ENCODE measurements around the gene VPS18.
"Not testable (repeated sequence)": the region's sequence is repeated elsewhere in the genome, so short reads cannot be mapped to it uniquely, and the experiment has no call there.

VPS18 gene, protein sequence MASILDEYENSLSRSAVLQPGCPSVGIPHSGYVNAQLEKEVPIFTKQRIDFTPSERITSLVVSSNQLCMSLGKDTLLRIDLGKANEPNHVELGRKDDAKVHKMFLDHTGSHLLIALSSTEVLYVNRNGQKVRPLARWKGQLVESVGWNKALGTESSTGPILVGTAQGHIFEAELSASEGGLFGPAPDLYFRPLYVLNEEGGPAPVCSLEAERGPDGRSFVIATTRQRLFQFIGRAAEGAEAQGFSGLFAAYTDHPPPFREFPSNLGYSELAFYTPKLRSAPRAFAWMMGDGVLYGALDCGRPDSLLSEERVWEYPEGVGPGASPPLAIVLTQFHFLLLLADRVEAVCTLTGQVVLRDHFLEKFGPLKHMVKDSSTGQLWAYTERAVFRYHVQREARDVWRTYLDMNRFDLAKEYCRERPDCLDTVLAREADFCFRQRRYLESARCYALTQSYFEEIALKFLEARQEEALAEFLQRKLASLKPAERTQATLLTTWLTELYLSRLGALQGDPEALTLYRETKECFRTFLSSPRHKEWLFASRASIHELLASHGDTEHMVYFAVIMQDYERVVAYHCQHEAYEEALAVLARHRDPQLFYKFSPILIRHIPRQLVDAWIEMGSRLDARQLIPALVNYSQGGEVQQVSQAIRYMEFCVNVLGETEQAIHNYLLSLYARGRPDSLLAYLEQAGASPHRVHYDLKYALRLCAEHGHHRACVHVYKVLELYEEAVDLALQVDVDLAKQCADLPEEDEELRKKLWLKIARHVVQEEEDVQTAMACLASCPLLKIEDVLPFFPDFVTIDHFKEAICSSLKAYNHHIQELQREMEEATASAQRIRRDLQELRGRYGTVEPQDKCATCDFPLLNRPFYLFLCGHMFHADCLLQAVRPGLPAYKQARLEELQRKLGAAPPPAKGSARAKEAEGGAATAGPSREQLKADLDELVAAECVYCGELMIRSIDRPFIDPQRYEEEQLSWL

DNA sequence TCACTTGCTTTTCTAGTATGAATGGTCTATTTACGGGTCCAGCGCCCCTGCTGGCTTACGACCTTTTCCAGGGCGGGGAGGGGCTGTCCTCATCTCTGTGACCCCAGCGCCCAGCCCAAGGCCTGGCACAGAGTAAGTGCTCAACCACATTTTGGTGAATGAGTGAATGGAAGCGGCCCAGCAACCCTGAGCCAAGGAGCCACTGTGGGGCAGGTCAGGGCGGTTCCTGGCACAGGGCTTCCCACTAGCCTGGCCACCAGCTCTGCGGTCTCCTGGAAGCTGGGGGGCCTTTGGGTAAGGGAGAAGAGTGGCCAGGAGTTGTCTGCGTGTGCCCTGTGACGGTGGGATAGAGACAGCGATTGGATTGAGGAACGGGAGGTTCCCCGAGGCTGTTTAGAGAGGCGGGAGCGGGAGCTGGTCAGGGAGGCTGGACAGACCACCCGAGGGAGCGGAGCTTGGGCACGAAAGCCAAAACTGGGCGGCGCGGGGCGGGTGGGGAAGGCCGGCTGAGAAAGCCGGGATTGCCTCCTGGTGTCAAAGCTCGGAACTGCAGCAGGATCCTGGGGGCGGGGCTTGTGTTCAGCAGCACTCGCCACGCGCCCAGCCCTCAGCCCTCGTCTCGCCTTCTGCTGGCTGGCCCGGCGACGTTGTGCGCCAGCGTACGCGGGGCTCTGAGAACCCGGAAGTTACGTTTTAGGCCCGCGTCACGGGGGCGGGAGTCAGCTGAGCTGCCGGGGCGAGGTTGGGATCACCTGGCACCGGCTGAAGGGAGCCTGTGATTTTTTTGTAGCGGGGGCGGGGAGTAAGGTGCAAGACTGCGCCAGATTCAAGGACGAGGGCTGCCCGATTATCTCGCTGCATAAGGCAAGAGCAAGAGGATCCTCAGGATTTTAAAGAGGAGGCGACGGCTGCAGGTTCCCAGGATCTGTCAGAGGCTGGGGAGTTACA, at the start of gene VPS18:
VPS18 (plus strand) TSS at position 718 of the 948 bp plus-strand sequence. CDS start 319 bp downstream, outside the sequence.
- DNase-seq: peak; percentile 62

DNA sequence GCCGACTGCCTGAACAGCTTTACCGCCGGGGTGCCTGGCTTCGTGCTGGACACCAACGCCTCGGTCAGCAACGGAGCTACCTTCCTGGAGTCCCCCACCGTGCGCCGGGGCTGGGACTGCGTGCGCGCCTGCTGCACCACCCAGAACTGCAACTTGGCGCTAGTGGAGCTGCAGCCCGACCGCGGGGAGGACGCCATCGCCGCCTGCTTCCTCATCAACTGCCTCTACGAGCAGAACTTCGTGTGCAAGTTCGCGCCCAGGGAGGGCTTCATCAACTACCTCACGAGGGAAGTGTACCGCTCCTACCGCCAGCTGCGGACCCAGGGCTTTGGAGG, 49.6 kb upstream of the VPS18 start:
- DNase-seq: no peak

DNA sequence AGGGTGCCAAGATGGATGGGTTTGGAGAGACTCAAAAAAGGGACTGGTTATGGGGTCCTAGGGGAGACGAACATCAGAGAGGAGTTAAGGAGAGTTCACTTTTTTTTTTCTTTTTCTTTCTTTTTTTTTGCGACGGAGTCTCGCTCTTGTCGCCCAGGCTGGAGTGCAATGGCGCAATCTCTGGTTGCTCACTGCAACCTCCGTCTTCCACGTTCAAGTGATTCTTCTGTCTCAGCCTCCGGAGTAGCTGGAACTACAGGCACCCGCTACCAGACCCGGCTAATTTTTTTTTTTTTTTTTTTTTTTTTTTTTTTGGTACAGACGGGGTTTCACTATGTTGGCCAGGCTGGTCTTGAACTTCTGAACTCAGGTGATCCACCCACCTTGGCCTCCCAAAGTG, 49.2 kb upstream of the VPS18 start:
- DNase-seq: no peak

DNA sequence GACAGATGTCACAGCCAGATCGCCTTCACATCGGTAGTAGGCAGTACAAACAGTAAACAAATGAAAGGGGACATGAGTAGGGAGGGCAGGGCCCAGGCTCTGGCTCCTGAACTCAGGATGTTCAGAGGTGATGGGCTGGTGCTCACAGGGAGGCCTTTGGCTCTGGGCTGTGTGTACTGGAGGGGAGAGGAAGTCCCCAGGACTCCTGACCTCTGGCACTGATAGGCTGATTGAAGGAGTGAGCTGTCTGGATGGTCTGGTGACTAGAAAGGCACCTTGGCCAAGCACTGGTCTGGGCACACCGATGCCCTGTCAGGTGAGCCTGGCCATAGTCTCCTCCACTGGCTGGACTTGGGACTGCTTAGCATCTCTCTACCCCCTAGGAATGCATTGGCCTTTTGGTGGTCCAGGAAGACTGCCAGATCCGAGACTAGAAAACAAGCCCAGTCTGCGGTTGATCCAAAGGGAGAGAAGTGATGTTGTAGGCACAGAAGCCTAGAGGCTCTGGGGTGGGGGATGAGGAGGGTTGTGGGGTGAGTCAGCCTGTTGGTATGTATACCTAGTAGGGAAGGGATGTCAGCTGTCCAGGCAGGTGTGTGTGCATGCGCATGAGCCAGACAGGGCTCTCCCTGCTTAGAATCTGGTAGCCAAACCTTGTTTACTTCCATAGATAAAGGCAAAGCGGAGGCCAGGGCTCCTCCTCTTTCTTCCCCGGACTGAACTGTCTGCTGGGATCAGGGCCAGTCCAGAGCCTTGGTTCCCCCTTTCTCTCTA, 48.6 kb upstream of the VPS18 start:
- no peak for DNase-seq

DNA sequence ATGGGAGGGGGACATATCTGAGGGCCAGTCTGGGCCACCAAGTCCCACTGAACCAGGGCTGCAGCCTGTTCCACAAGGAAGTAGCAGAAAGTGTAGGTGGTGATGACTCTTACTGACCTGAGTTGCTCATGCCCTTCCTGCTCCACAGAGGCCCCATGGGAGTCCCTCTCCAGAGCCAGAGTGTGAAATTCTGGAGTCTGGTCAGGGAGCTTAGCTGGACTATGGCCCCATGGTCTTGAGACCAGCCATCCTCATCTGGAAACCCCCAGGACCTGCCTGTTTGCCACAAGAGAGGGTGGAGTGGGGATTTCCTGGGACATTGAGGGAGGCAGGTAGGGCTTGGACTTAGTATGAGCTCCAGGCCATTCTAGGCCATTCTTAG, 47.4 kb upstream of the VPS18 start:
- no peak for DNase-seq

DNA sequence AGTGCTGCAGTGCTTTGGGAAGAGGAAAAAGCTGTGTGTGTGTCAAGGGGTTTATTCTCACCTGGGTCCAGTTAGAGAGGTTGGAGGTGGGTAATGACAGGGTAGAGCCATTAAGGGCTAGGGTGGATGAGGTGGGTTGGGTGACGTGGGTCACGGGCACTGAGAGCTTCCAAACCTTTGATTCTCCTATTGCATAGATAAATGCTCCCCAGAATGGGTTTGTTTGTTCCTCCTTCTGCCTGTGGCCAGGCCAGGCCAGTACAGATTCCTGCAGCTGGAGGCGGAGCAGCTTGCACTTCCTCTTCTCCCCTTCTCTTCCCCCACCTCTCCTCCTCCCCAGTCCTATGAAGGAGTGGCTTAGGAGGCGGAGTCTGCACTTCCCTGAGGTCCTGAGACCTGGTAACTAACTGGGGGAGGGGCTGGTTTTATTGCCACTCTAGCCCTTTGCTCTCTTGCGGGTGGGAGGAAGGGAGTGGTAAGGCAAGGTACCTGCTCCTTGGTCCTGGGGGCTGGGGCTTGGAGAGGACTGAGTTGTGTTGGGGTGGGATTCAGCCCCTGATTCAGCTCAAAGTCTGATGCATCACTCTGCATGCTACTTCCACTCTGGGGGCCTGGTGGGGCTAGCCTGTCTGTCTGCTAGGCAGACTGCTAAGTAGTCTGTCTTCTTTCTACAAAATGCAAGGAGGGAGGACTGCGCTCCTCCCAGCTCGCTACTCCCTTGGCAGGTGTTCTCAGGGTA, 46.9 kb upstream of the VPS18 start:
- peak; percentile 71 for DNase-seq

DNA sequence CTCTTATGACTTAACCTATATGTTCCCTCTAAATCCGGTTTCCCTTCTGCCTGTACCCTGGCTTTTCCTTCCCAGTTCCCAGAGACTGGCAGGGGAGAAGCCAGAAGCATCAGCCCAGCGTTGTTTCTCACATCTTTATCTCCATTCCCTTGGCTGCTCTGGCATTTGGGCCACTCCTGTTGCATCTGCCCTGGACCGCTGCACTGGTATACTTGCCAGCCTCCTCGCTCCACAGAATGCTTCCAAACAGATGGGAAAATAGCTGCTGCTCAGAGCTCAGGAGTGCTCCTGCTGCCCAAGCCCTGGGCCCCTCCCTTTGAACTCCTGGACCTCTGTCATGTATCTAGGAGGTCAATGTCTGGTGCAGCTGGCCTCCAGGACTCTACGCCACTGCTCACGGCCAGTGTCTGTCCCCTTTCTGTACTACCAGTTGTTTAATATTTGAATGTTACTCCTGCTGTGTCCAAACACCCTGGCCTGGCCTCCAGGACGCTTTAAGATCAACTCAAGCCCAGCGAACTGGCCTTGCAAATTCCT, 43.6 kb upstream of the VPS18 start:
- no peak for DNase-seq

DNA sequence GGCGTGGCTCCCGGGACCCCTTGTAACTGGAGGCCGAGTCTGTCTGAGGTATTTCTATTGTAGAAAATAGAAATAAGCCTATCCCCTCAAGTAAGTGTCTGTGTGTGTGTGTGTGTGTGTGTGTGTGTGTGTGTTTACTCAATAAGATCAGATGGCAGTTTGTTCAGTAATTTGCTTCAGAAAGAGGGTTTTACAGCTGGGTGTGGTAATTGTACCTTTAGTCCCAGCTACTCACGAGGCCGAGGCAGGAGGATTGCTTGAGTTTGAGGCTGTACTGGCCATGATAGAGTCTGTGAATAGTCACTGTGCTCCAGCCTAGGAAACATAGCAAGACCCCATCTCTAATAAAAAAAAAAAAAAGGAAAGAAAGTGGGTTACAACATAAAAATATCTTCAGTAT, 41.7 kb upstream of the VPS18 start:
- no peak for DNase-seq

DNA sequence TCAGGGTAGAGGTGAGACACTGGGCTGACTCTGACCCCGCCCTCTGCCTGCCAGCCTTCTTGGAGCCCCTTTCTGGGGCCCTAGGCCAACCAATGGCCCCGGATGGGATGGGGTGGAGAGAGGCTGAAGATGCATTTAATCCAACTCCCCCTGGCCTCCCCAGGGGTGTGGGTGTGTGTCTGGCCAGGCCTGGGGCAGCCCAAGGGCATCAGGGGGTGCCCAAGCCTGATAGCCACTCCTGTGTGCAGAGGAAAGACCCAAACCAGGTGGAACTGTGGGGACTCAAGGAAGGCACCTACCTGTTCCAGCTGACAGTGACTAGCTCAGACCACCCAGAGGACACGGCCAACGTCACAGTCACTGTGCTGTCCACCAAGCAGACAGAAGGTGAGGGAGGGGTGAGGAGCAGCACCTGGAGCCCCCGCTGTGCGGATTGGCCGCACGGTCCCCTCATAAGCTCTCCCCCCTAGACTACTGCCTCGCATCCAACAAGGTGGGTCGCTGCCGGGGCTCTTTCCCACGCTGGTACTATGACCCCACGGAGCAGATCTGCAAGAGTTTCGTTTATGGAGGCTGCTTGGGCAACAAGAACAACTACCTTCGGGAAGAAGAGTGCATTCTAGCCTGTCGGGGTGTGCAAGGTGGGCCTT, 40.9 kb upstream of the VPS18 start:
- no peak for DNase-seq

DNA sequence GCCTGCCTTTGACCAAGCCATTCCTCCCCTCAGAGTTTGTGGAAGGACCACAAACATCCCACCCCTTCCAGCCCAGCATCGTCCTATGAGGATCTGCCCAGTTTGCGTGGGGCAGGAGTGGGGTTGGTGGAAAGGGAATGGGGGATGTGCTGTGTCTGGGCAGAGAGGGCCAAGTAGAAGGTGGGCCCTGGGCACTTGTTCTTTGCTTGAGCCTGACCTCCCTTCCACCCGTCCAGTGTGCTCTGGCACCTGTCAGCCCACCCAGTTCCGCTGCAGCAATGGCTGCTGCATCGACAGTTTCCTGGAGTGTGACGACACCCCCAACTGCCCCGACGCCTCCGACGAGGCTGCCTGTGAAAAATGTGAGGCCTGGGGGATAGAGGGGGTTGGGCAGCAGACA, 40.1 kb upstream of the VPS18 start:
- no peak for DNase-seq

DNA sequence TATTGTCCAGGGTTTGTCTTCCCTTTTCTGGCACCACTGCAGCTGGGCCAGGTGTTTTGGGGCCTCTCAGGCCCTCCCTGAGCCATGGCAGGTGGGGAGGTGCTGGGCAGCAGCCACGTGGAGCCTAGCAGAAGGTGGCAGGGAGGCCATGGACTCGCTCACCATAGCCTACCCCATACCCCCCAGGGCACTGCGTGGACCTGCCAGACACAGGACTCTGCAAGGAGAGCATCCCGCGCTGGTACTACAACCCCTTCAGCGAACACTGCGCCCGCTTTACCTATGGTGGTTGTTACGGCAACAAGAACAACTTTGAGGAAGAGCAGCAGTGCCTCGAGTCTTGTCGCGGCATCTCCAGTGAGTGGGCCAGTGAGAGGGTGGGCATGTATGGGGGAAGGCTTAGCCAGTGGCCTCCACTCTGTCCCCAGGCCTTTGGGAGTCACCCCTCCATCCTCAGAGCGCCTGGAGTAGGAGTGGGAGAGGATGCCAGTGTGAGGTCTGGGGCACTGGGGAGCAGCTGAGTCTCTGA, 38.5 kb upstream of the VPS18 start:
- DNase-seq: no peak

DNA sequence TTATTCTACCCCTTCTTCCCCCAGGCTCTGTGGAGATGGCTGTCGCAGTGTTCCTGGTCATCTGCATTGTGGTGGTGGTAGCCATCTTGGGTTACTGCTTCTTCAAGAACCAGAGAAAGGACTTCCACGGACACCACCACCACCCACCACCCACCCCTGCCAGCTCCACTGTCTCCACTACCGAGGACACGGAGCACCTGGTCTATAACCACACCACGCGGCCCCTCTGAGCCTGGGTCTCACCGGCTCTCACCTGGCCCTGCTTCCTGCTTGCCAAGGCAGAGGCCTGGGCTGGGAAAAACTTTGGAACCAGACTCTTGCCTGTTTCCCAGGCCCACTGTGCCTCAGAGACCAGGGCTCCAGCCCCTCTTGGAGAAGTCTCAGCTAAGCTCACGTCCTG, 37.5 kb upstream of the VPS18 start:
- DNase-seq: no peak

DNA sequence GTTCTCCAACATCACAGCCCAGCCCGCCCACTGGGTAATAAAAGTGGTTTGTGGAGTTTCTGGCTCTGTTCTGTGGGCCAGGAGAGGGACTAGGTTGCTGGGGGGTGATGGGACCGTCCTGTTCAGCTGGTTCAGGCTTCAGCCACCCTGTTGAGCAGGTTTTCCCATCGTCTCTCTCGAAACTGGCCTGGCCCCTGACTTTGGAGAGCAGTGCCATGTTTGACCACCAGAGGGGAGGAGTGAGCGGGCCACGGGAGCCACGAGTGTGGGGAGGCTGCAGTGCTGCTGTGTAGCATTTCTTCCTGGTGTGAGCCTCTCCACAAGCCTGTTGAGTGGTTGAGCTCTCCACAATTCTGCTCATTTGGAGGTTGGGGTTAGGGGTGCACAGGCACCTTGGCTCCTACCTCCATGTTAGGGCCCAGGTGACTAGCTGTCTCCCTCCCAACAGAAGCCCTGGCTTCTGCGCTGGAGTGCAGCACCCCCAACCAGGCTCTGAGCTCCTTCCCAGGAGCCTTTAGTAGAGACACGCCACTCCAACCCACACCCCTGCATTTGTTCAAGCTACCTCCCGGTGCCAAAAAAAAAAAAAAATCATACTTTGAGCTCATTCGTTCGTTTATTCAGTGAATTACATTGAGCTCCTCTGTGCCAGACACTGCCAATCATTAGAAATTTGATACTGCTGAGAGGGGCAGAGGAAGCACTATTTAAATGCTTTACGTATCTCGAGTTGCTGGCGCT, 36.5 kb upstream of the VPS18 start:
- no peak for DNase-seq

DNA sequence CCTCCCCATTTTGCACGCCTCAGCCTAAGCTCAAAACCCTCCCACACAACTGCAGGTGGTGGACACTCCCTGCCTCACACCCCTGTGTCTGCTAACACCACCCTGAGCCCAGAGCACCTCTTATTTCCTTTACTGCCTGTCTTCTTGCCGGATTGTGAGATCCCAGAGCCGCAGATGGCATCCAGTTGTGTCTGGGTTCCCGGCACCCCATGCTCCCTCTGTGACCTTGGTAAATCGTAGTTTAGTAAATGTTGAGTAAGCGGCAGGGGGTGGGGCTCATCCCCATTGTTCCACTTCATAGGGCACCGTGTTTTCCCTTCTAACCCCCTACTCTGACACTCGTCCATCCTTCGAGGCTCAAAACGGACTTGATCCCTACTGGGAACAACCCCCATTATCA, 35.5 kb upstream of the VPS18 start:
- DNase-seq: no peak

DNA sequence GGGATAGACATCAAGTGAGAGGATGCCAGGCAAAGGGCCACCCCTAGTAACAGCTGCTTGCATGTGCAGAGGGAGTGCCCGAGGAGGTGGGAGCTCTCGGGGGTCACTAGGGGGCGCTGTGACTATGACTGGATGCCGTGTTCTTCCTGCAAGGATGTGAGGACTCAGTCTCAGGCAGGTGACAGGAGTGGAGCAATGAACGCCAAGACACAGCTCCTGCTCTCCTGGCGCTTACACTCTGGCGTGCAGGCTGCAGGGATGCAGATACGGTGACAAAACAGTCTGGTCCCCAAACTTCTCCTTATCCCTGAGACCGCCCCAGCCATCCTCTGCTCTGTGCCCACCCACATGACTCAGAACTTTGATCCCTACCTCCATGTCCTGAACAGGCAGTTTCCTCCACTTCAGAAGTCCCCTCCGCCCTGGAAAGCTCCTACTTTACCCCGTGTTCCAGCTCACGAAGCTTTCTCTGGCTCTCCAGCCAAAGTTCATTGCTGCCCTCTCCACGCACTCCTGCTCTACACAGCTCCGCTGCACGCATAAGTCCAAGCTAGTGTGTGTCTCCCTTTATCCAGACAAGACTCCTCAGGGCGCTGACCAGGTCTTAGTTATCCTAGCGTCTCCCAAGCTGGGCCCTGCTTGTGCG, 34.9 kb upstream of the VPS18 start:
- DNase-seq: peak; percentile 15

DNA sequence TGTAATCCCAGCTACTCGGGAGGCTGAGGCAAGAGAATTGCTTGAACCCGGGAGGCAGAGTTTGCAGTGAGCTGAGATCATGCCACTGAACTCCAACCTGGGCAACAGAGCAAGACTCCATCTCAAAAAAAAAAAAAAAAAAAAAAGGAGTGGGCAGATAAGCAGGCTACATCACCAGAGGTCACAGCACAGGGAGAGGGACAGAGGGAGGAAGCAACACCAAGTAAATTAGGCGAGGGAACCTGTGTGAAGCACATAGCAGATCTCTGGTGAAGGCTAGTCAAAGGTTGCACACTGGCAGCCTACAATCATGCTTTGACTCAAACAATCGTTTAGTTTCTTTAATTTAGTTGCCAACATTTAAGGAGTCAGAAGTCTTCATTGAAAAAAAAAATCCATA, 33.1 kb upstream of the VPS18 start:
- DNase-seq: not testable (repeated sequence)

DNA sequence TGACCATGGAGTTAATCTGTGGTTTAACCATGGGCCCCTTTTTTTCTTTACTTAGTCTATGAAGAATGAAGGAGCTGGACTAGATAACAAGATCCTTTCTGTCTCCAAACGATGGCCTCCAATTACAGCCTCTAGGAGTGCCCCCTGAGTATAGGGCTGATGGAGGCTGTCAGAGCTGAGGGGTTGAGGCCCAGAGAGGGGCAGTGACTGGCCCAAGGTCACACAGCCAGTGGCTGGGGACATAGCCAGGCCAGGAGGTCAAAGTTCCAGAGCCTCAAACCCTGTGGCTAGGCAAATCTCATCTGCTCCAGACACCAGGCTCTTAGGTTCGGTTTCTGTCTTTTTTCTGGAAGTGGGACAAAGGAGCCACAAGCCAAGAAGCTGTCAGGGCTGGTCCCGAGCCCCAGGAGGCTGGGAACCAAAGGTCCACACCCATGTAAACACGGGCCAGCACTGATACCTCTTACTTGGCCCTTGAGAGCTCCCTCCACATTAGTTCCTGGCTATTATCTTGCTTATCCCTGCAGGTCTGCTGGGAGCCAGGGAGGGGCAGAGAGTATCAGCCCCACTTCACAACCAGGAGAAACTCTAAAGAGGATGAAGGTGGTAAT, 30.5 kb upstream of the VPS18 start:
- DNase-seq: no peak

DNA sequence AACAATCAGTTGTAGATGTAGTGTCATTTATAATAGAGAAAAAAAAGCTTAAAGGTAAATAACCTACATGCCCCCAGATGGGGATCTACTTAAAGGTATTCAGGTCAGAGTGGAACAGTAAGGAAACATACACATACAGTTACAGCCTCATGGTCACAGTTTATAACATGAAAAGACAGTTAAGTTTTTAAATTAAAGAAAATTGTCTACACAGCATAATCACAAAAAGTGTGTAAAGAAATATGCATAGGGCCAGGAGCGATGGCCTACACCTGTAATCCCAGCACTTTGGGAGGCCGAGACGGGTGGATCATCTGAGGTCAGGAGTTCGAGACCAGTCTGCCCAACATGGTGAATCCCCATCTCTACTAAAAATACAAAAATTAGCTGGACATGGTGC, 27.1 kb upstream of the VPS18 start:
- no peak for DNase-seq

DNA sequence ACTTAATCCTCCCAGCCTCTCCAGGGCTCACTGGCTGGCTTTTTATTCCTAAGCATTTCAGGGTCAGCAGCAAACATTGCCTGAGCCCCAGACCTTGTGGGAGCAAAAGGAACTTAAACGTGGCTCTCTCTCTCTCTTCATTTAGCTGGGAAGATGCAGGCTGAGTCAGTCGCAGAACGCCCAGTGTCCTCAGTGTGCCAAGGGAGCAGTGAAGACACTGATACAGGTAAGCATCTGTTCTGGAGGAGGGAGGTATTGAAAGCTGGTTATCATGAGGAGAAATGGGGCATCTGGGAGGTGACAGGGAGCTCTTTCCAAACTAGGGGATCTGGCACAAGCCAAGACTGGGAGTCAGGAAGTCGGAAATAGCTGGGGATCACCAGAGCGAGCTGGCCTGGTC, 24.6 kb upstream of the VPS18 start:
- DNase-seq: no peak

All from GF-D8 (cell line).